WTC11 (cell line): ENCODE data around the gene SSR1. TPM values are rescaled to one million over a fixed set of nuclear protein-coding genes. Genes with fewer than 3 reads are reported as not detected.

Source experiments
- ATAC-seq: fragments of 200-7000 bp; cut with Tn5 transposase; 2 replicates; pipeline ENCODE4 v1.10.0; 2021; ENCODE audit warnings: mild to moderate bottlenecking, moderate library complexity
- CTCF ChIA-PET: fragments of 300-600 bp; sonication (Branson Sonifier 250); formaldehyde crosslinking; loops from one replicate; lab custom pipeline; 2021; ENCODE audit warnings: antibody characterized with exemption; lab: Charles Lee
- POLR2A ChIA-PET: fragments of 350-600 bp; sonication (Branson Sonifier 250); formaldehyde crosslinking; loops from one replicate; lab custom pipeline; 2021; ENCODE audit warnings: antibody characterized with exemption; lab: Charles Lee
- DNase-seq: peaks from one replicate; pipeline ENCODE4 v3.0.0; 2021; ENCODE audit warnings: low spot score
- H3K27ac Mint-ChIP-seq: 2 replicates; pipeline ENCODE4 v1.8.0; 2021; ENCODE audit warnings: mixed read lengths
- H3K27me3 Mint-ChIP-seq: 2 replicates; pipeline ENCODE4 v1.8.0; 2021; ENCODE audit warnings: low read depth, mild to moderate bottlenecking, moderate library complexity, mixed read lengths
- H3K36me3 Mint-ChIP-seq: 2 replicates; pipeline ENCODE4 v1.8.0; 2021; ENCODE audit warnings: mixed read lengths
- H3K4me1 Mint-ChIP-seq: 2 replicates; pipeline ENCODE4 v1.8.0; 2022; ENCODE audit warnings: mixed read lengths
- H3K4me3 Mint-ChIP-seq: 2 replicates; pipeline ENCODE4 v1.8.0; 2021; ENCODE audit warnings: mild to moderate bottlenecking, moderate library complexity, mixed read lengths
- H3K9me3 Mint-ChIP-seq: 2 replicates; pipeline ENCODE4 v1.8.0; 2021; ENCODE audit warnings: mixed read lengths
- CDX4 ChIP-seq: fragments of 250-450 bp; sonication (Bioruptor Pico); IDR thresholded peaks from 2 replicates; pipeline ENCODE4 v1.9.0; 2021; ENCODE audit warnings: moderate library complexity, mild to moderate bottlenecking, inconsistent platforms, borderline replicate concordance
- CREB1 ChIP-seq: sonication (generic); formaldehyde crosslinking; IDR thresholded peaks from 2 replicates; pipeline ENCODE4 v1.8.0; 2023; ENCODE audit warnings: mild to moderate bottlenecking, missing genetic modification reagents
- CREM ChIP-seq: sonication (generic); formaldehyde crosslinking; IDR thresholded peaks from 2 replicates; pipeline ENCODE4 v1.8.1; 2022; ENCODE audit warnings: mild to moderate bottlenecking, missing genetic modification reagents, moderate library complexity
- E2F1 ChIP-seq: sonication (generic); formaldehyde crosslinking; IDR thresholded peaks from 2 replicates; pipeline ENCODE4 v1.8.0; 2022; ENCODE audit warnings: mild to moderate bottlenecking, missing genetic modification reagents
- ELF4 ChIP-seq: sonication (generic); formaldehyde crosslinking; IDR thresholded peaks from 2 replicates; pipeline ENCODE4 v1.8.1; 2022; ENCODE audit warnings: low read depth, mild to moderate bottlenecking, moderate library complexity, missing genetic modification reagents
- ERG ChIP-seq: fragments of 250-450 bp; sonication (Bioruptor Pico); IDR thresholded peaks from 2 replicates; pipeline ENCODE4 v1.8.0; 2021; ENCODE audit warnings: mild to moderate bottlenecking
- ETV6 ChIP-seq: sonication (generic); formaldehyde crosslinking; IDR thresholded peaks from 2 replicates; pipeline ENCODE4 v1.8.1; 2022; ENCODE audit warnings: mild to moderate bottlenecking, missing genetic modification reagents
- GABPB1 ChIP-seq: sonication (generic); formaldehyde crosslinking; IDR thresholded peaks from 2 replicates; pipeline ENCODE4 v1.8.1; 2023; ENCODE audit warnings: mild to moderate bottlenecking, missing genetic modification reagents
- GRHL2 ChIP-seq: fragments of 250-450 bp; sonication (Bioruptor Pico); IDR thresholded peaks from 2 replicates; pipeline ENCODE4 v1.8.0; 2022; ENCODE audit warnings: mild to moderate bottlenecking, moderate library complexity; ENCODE audit not compliant: insufficient replicate concordance, severe bottlenecking
- MAX ChIP-seq: sonication (generic); formaldehyde crosslinking; IDR thresholded peaks from 2 replicates; pipeline ENCODE4 v1.8.0; 2022; ENCODE audit warnings: mild to moderate bottlenecking, missing genetic modification reagents
- MYBL2 ChIP-seq: sonication (generic); formaldehyde crosslinking; IDR thresholded peaks from 2 replicates; pipeline ENCODE4 v1.8.1; 2023; ENCODE audit warnings: mild to moderate bottlenecking, moderate library complexity, missing genetic modification reagents
- NFYB ChIP-seq: sonication (generic); formaldehyde crosslinking; conservative IDR thresholded peaks from 2 replicates; pipeline ENCODE4 v1.8.0; 2022; ENCODE audit warnings: low read depth, missing genetic modification reagents
- NR1H2 ChIP-seq: sonication (generic); formaldehyde crosslinking; IDR thresholded peaks from 2 replicates; pipeline ENCODE4 v1.9.0; 2021; ENCODE audit warnings: mild to moderate bottlenecking, moderate library complexity, missing genetic modification reagents
- NR3C1 ChIP-seq: sonication (generic); formaldehyde crosslinking; conservative IDR thresholded peaks from 2 replicates; pipeline ENCODE4 v1.8.1; 2023; ENCODE audit warnings: low read depth, mild to moderate bottlenecking, missing genetic modification reagents
- RORB ChIP-seq: fragments of 250-450 bp; sonication (Bioruptor Pico); IDR thresholded peaks from 2 replicates; pipeline ENCODE4 v1.9.0; 2021; ENCODE audit warnings: mild to moderate bottlenecking
- SP1 ChIP-seq: sonication (generic); formaldehyde crosslinking; conservative IDR thresholded peaks from 2 replicates; pipeline ENCODE4 v1.8.1; 2022; ENCODE audit warnings: missing genetic modification reagents
- TCF7 ChIP-seq: sonication (generic); formaldehyde crosslinking; IDR thresholded peaks from 2 replicates; pipeline ENCODE4 v1.8.0; 2022; ENCODE audit warnings: mild to moderate bottlenecking, low read depth, missing genetic modification reagents, moderate library complexity
- ZNF263 ChIP-seq: sonication (generic); formaldehyde crosslinking; IDR thresholded peaks from 2 replicates; pipeline ENCODE4 v1.8.1; 2022; ENCODE audit warnings: low read depth, mild to moderate bottlenecking, moderate library complexity, missing genetic modification reagents
- ZNF396 ChIP-seq: fragments of 250-450 bp; sonication (Bioruptor Pico); IDR thresholded peaks from 2 replicates; pipeline ENCODE4 v1.8.0; 2021; ENCODE audit warnings: mild to moderate bottlenecking, moderate library complexity, borderline replicate concordance
- ZNF416 ChIP-seq: fragments of 250-450 bp; sonication (Bioruptor Pico); IDR thresholded peaks from 2 replicates; pipeline ENCODE4 v1.9.0; 2021; ENCODE audit warnings: mild to moderate bottlenecking, inconsistent platforms
- ZNF512 ChIP-seq: sonication (generic); formaldehyde crosslinking; IDR thresholded peaks from 2 replicates; pipeline ENCODE4 v1.8.1; 2022; ENCODE audit warnings: missing genetic modification reagents, borderline replicate concordance
- total RNA-seq: library from RNA; stranded (reverse); gene quantifications from 3 replicates; pipeline ENCODE4 v1.2.3, GENCODE V29; 2021
- TF ChIP-seq, protein P1 (sequence below): sonication (generic); formaldehyde crosslinking; IDR thresholded peaks from 2 replicates; pipeline ENCODE4 v1.8.1; 2022; ENCODE audit warnings: mild to moderate bottlenecking, moderate library complexity, missing genetic modification reagents
- TF ChIP-seq, protein P2 (sequence below): sonication (generic); formaldehyde crosslinking; IDR thresholded peaks from 2 replicates; pipeline ENCODE4 v1.8.0; 2023; ENCODE audit warnings: missing genetic modification reagents
- TF ChIP-seq, protein P3 (sequence below): sonication (generic); formaldehyde crosslinking; conservative IDR thresholded peaks from 2 replicates; pipeline ENCODE4 v1.8.1; 2023; ENCODE audit warnings: mild to moderate bottlenecking, low read depth, missing genetic modification reagents, moderate library complexity
- TF ChIP-seq, protein P4 (sequence below): sonication (generic); formaldehyde crosslinking; IDR thresholded peaks from 2 replicates; pipeline ENCODE4 v1.8.0; 2022; ENCODE audit warnings: mild to moderate bottlenecking, missing genetic modification reagents

Gene SSR1
- total RNA-seq, 1 experiment from 2014 or later: 96.7 TPM

DNA sequence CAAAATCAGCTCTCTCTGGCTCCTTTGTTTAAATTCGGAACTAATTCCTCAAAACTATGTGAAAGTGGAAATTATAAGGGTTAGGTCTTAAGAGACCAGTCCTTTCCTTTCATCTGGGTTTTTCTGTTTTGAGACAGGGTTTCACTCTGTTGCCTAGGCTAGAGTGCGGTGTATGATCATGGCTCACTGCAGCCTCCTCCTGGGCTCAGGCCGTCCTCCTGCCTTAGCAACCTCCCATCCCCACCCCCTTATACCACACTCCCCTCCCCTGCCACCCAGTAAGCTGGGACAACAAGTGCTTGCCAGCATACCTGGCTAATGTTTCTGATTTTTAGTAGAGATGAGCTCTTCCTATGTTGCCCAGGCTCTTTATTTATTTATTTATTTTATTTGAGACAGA lies 12.8 kb upstream of the SSR1 start:
- H3K36me3 Mint-ChIP-seq: no peaks in the 10 kb centered on the region
- no peaks in the 10 kb centered on the region for H3K27me3 Mint-ChIP-seq
- TF ChIP-seq ELF4: no peak
- no peak for TF ChIP-seq CDX4
- no peak for TF ChIP-seq MYBL2 (CRISPR knock-in tag)
- TF ChIP-seq, protein P1, sequence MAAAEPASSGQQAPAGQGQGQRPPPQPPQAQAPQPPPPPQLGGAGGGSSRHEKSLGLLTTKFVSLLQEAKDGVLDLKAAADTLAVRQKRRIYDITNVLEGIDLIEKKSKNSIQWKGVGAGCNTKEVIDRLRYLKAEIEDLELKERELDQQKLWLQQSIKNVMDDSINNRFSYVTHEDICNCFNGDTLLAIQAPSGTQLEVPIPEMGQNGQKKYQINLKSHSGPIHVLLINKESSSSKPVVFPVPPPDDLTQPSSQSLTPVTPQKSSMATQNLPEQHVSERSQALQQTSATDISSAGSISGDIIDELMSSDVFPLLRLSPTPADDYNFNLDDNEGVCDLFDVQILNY: no peak
- TF ChIP-seq NR1H2 (CRISPR knock-in tag): no peak
- no peak for TF ChIP-seq CREM (CRISPR knock-in tag)
- no peak for TF ChIP-seq ZNF263 (CRISPR knock-in tag)
- no peak for TF ChIP-seq CREB1 (CRISPR knock-in tag)
- no peak for TF ChIP-seq MAX
- TF ChIP-seq, protein P2, sequence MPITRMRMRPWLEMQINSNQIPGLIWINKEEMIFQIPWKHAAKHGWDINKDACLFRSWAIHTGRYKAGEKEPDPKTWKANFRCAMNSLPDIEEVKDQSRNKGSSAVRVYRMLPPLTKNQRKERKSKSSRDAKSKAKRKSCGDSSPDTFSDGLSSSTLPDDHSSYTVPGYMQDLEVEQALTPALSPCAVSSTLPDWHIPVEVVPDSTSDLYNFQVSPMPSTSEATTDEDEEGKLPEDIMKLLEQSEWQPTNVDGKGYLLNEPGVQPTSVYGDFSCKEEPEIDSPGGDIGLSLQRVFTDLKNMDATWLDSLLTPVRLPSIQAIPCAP (CRISPR knock-in tag): no peak
- TF ChIP-seq E2F1 (CRISPR knock-in tag): no peak
- TF ChIP-seq NFYB (CRISPR knock-in tag): no peak
- TF ChIP-seq RORB (CRISPR knock-in tag): no peak
- no peak for TF ChIP-seq ETV6 (CRISPR knock-in tag)
- TF ChIP-seq ZNF396 (CRISPR knock-in tag): no peak
- no peak for TF ChIP-seq TCF7
- TF ChIP-seq SP1 (CRISPR knock-in tag): no peak
- TF ChIP-seq, protein P3, sequence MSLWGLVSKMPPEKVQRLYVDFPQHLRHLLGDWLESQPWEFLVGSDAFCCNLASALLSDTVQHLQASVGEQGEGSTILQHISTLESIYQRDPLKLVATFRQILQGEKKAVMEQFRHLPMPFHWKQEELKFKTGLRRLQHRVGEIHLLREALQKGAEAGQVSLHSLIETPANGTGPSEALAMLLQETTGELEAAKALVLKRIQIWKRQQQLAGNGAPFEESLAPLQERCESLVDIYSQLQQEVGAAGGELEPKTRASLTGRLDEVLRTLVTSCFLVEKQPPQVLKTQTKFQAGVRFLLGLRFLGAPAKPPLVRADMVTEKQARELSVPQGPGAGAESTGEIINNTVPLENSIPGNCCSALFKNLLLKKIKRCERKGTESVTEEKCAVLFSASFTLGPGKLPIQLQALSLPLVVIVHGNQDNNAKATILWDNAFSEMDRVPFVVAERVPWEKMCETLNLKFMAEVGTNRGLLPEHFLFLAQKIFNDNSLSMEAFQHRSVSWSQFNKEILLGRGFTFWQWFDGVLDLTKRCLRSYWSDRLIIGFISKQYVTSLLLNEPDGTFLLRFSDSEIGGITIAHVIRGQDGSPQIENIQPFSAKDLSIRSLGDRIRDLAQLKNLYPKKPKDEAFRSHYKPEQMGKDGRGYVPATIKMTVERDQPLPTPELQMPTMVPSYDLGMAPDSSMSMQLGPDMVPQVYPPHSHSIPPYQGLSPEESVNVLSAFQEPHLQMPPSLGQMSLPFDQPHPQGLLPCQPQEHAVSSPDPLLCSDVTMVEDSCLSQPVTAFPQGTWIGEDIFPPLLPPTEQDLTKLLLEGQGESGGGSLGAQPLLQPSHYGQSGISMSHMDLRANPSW (CRISPR knock-in tag): no peak
- TF ChIP-seq GRHL2 (CRISPR knock-in tag): no peak
- DNase-seq (no peak), ATAC-seq (no peak)
- no peaks in the 10 kb centered on the region for H3K4me1 Mint-ChIP-seq
- POLR2A ChIA-PET: no interaction called here
- CTCF ChIA-PET: interaction anchor here (0.6 to 1.2 kb wide), 3 partner anchors 10 to 651 kb away, joined by 3 to 6 read pairs (median 4); no protein-coding TSS in a partner anchor
- no peak overlapping the region for H3K27ac Mint-ChIP-seq
- H3K9me3 Mint-ChIP-seq: peaks cover 5% of the 10 kb centered on the region
- H3K4me3 Mint-ChIP-seq: no peak overlapping the region

GRCh38 chr6:7324520-7324919 lies 11.5 kb upstream of the SSR1 start:
- no peak for ATAC-seq
- CTCF ChIA-PET: interaction anchor here (1.2 to 1.3 kb wide), 2 partner anchors 15 to 650 kb away, joined by 4 read pairs; no protein-coding TSS in a partner anchor
- TF ChIP-seq, protein P4, sequence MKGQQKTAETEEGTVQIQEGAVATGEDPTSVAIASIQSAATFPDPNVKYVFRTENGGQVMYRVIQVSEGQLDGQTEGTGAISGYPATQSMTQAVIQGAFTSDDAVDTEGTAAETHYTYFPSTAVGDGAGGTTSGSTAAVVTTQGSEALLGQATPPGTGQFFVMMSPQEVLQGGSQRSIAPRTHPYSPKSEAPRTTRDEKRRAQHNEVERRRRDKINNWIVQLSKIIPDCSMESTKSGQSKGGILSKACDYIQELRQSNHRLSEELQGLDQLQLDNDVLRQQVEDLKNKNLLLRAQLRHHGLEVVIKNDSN (CRISPR knock-in tag): no peak
- no peak for TF ChIP-seq ZNF512 (CRISPR knock-in tag)
- TF ChIP-seq GABPB1 (CRISPR knock-in tag): no peak
- no peak for TF ChIP-seq ZNF416 (CRISPR knock-in tag)
- no peak for TF ChIP-seq NR3C1
- no peak for TF ChIP-seq ERG (CRISPR knock-in tag)

More at GRCh38 chr6:7324520-7324919, 11.5 kb upstream of the SSR1 start:
- Mint-ChIP-seq H3K36me3 (no peaks in the 10 kb centered on the region), H3K27me3 (no peaks in the 10 kb centered on the region), H3K9me3 (peaks cover 5% of the 10 kb centered on the region), H3K4me1 (no peaks in the 10 kb centered on the region), H3K27ac (no peak overlapping the region), H3K4me3 (no peak overlapping the region)
- POLR2A ChIA-PET: no interaction called here
- no peak for DNase-seq
